ENCODE data around the gene ROR1. TPM values are rescaled to one million over a fixed set of nuclear protein-coding genes. Genes with fewer than 3 reads are reported as not detected.
"Not testable (repeated sequence)": the region's sequence is repeated elsewhere in the genome, so short reads cannot be mapped to it uniquely, and the experiment has no call there.

ROR1 gene
- total and polyA plus RNA-seq, 2 experiments from 2014 or later, result 27.6 to 47.8 TPM

DNA sequence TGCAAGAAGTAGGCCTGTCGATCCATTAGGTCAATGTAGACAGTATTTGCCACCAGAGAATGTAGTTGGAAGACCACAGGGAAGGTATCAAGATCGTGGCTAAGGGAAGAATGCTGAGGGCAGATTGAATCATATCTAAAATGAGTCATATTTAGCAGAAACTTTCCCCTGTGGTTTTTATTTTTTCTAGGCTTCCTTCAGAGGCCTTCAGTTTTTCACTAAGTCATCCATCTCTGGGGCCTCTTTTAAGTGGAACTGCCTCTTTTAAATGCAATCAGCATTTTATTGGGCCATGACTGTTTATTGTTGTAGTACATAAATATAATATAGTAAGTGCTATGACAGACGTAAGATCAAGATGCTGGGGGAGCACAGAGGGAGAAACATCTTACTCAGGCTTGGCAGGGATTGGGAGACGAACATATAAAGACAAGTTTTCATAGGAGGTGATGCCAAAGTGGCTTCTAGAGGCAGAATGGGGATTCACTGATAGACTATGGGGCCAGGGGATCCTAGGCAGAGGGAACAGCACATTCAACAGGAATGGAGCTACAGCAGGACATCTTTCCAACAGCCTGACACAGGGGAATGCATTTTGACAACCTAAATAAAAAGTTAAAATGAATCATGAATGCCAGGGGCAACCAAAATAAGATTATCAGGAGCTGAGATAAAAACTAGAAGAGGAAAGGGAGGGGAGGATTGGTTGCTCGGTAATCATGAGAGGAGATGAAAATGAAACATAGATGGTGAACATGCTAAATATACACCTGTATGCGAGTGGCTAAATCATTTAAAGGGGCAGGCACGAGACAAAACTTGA lies 449.7 kb downstream of the ROR1 start:
- Histone ChIP-seq H3K36me3 (no peaks in the 10 kb centered on the region), H3K27ac (no peak overlapping the region), H3K27me3 (no peaks in the 10 kb centered on the region), H3K4me1 (ENCODE audit: low read depth) (no peaks in the 10 kb centered on the region), H3K9me3 (ENCODE audit: low read depth) (no peaks in the 10 kb centered on the region), H3K4me3 (no peak overlapping the region)
- peak in 1 of 2 donors; percentile 80 for DNase-seq (ENCODE audit: low read depth in 1 of 2, low spot score in 1 of 2)
- no peak for TF ChIP-seq CTCF (IDR thresholded peaks at IDR 0.05; ENCODE audit: low read depth, low read length)

- H3K27ac ChIP-seq; DNase-seq (ENCODE audit: low read depth in 1 of 2, low spot score in 1 of 2); H3K27me3 ChIP-seq; H3K9me3 ChIP-seq (ENCODE audit: low read depth); H3K4me1 ChIP-seq (ENCODE audit: low read depth); H3K36me3 ChIP-seq; H3K4me3 ChIP-seq: not testable (repeated sequence)
Measured at GRCh38 chr1:64224236-64224635, 450.4 kb downstream of the ROR1 start.

- no peak for DNase-seq (ENCODE audit: low read depth in 1 of 2, low spot score in 1 of 2)
- no peaks in the 10 kb centered on the region for H3K36me3 ChIP-seq
- no peak overlapping the region for H3K27ac ChIP-seq
- no peak overlapping the region for H3K4me3 ChIP-seq
- H3K9me3 ChIP-seq (ENCODE audit: low read depth), result no peaks in the 10 kb centered on the region
- peaks cover 9% of the 10 kb centered on the region for H3K4me1 ChIP-seq (ENCODE audit: low read depth)
- no peaks in the 10 kb centered on the region for H3K27me3 ChIP-seq
- no peak for TF ChIP-seq CTCF (IDR thresholded peaks at IDR 0.05; ENCODE audit: low read depth, low read length)
Measured at GRCh38 chr1:64228167-64228957, 454.5 kb downstream of the ROR1 start.

DNA sequence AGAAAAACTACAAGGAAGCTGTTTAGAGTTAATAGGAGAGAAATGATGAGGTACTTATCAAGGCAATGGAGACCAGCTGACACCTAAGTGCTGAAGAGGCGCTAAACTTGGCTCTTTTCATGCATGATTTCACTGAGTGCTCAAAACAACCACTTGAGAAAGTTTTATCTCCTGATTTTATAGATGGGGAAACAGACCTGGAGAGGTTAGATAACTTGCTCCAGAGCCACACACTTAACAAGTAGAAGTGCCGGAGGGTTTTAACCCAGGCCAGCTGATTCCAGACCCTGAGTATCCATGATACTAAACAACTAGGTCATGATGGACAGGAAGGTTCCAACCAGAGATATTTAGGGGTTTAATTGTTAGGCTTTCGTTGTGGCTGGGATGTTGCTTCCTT lies 455.5 kb downstream of the ROR1 start:
- Histone ChIP-seq H3K4me1 (ENCODE audit: low read depth) (peaks cover 9% of the 10 kb centered on the region), H3K36me3 (no peaks in the 10 kb centered on the region), H3K27ac (peak overlapping the region; percentile 63), H3K9me3 (ENCODE audit: low read depth) (no peaks in the 10 kb centered on the region), H3K27me3 (no peaks in the 10 kb centered on the region), H3K4me3 (no peak overlapping the region)
- peak in 1 of 2 donors; percentile 51 for DNase-seq (ENCODE audit: low read depth in 1 of 2, low spot score in 1 of 2)
- TF ChIP-seq CTCF (IDR thresholded peaks at IDR 0.05; ENCODE audit: low read depth, low read length), result no peak

Other genes with a start within 250 kb of the ROR1 start
- 344 and 361 TPM in 2 replicates for gene PGM1, start 180.6 kb upstream of the ROR1 start, total RNA-seq
- gene PGM1, start 180.6 kb upstream of the ROR1 start, polyA plus RNA-seq, result 264 and 277 TPM in 2 replicates